GM12872 (cell line): ENCODE measurements around the gene ZNF630.
A peak's percentile ranks its signal among the peaks of the same experiment; 100 is the strongest.

Experiments
- CTCF ChIP-seq: IDR thresholded peaks from 3 replicates; pipeline ENCODE4 v1.5.1; 2011; ENCODE audit warnings: low read depth, mild to moderate bottlenecking, low read length, moderate library complexity; ENCODE audit not compliant: insufficient read depth

The ZNF630 gene

DNA sequence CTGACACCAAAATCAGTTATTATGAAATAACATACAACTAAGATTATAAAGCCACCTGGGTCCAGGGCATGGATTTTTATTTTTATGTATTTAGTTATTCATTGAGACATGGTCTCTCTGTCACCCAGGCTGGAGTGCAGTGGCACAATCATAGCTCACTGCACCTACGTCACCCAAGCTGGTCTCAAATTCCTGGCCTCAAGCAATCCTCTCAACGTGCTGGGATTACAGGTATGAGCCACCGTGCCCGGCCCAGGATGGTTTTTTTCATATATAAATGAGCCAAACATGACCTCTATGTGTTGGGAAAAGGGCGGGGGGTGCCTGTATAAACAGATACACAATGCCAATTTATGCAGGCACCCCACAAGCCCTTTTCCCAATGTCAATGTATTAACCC is 24.6 kb downstream of the ZNF630 start:
- TF ChIP-seq CTCF, result no peak

- no peak for TF ChIP-seq CTCF
Measured at GRCh38 chrX:48045410-48046311, 25.8 kb downstream of the ZNF630 start.

GRCh38 chrX:48043056-48043455 is 28.4 kb downstream of the ZNF630 start:
- no peak for TF ChIP-seq CTCF

DNA sequence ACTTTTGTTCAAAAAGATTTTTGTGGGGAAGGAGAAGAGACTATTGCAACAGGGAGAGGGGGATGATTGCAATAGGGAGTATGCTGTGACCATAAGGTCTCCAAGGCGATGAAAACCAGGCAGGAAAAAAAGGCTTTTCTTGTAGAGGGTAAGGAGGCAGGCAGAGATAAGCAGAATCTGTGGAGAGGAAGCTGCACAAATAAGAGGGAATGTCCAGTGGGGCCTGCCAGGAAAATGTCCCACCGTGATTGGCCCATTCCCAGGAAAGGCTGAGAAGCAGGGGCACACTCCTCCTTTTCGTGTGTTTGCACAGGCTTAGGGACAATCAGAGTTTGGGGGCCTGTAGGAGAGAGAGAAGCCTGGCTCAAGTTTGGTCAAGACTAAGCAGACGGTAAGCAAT is 35.5 kb downstream of the ZNF630 start:
- TF ChIP-seq CTCF, result no peak

DNA sequence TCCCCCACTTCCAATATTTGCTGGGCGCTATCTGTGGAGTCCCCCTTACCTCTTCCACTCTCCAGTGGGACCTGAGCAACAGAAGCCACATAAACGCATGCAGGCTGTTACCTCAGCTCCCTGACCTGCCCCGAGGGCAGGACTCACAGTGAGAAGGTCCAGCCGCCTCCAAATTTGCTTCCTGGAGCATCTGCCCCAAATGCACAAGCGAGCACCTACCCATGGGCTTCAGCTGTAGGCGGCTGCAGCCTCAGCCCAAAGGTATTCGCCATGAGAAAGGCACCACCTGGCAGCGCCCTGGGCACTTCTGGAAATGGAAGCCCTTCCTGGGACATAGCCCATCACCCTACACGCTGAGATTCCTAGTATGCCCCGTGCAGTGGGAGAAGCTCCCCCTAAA is 41.2 kb downstream of the ZNF630 start:
- TF ChIP-seq CTCF, result no peak

- no peak for TF ChIP-seq CTCF
Measured at GRCh38 chrX:48028091-48028490, 43.3 kb downstream of the ZNF630 start.

DNA sequence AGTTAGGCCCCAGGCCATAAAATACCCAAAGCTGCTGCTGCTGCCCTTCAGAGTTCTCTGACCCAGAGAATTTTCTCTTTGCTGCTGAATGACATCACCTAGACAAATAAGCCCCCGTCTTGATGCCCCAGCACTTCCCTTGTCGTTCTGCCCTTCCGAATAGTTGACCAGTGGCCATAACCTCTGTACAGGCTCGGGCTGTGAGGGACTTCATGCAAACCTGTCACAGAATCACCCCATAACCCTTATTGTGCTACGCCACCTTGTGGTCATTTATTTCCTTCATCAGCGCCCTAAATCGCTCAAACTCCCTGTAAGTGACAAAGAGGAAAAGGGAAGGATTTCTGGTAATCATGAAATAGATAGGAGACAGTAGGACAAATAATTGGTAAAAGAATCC is 45.9 kb downstream of the ZNF630 start:
- TF ChIP-seq CTCF, result peak; percentile 53
